CD4-positive, alpha-beta T cell treated with Interleukin-12 subunit alpha and Interleukin-12 subunit beta, for 1 hour (primary cell): ENCODE data around the gene GPBP1L1.
"Not testable (repeated sequence)": the region's sequence is repeated elsewhere in the genome, so short reads cannot be mapped to it uniquely, and the experiment has no call there.

Experiments
- DNase-seq: peaks from one replicate; pipeline ENCODE4 v3.0.0-alpha.2; 2020

The GPBP1L1 gene

DNA sequence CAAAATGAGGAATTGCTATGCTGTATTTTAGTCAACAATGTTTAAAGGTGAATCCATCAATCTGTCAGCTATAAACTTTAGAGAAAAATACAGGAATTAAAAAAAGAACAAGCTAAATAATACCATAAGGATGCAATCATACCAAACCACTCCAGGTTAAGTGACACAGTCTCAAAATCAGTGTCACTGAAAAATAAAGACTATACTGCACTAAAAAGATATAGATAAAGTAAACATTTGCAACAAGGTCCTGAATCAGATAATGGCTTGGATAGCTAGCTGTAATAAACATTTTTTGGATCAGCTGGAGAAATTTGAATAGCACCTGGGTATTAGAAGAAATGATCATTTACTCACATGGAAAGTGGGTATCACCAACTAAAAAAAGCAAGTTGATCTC, 7.8 kb downstream of the GPBP1L1 start:
- DNase-seq, result no peak

GRCh38 chr1:45677751-45678245, 8.5 kb downstream of the GPBP1L1 start:
- no peak for DNase-seq

DNA sequence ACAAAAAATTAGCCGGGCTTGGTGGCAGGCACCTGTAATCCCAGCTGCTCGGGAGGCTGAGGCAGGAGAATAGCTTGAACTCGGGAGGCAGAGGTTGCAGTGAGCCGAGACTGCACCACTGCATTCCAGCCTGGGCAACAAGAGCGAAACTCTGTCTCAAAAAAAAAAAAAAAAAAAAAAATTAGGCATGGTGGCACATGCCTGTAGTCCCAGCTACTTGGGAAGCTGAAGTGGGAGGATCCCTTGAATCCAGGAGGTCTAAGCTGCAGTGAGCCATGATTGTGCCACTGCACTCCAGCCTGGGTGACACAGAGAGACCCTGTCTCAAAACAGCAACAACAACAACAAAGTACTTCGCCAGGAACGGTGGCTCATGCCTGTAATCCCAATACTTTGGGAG, 9.8 kb downstream of the GPBP1L1 start:
- DNase-seq, result not testable (repeated sequence)

- no peak for DNase-seq
Observed at GRCh38 chr1:45674478-45674877, 11.9 kb downstream of the GPBP1L1 start.

GRCh38 chr1:45673956-45674355, 12.4 kb downstream of the GPBP1L1 start:
- no peak for DNase-seq

DNA sequence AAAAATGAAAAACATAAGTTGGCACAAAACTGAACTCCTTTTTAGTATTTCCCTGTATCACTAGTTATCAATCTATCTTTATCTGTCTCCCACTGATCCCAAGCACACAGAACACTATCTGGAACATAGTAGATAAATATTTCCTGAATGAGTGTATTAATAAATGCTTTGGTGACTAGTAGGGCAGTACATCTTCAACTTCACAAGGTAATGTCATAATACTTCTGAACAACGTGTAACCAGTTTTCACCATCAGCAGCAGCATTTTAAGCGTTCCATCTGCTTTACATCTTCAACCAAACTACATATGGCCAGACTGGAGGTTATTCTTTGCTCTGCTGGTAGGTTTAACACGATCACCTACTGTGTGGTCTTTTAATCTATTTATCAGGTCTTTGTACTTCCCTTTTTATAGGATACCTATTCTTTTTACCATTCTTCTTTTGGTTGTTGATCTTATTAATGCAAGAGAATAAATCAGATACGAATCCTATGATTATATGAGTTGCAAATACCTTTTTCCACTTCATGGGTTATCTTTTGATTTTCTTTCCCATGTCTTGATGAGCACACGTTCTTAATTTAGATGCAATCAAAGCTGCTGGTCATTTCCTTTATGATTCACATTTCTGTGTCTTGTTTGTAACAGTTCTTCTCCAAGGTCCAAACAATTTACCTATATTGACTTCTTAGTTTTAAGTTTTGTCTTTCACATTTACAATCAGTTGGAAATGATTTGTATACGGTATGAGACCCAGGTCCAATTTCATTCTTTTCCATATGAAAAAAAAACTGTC, 16.3 kb downstream of the GPBP1L1 start:
- DNase-seq, result no peak

- DNase-seq, result no peak
Observed at GRCh38 chr1:45669379-45669778, 17.0 kb downstream of the GPBP1L1 start.

DNA sequence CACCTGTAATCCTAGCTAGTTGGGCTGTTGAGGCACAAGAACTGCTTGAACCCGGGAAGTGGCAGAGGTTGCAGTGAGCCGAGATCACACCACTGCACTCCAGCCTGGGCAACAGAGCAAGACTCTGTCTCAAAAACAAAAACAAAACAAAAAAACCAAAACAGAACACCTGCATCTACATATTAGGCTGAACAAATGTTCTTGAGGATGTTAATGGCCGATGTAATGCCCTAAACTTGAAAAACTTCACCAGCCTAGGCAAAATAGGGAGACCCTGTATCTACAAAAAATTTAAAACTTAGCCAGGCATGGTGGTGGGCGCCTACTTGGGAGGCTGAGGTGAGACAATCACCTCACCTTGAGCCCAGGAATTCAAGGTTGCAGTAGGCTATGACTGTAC, 17.8 kb downstream of the GPBP1L1 start:
- no peak for DNase-seq

DNA sequence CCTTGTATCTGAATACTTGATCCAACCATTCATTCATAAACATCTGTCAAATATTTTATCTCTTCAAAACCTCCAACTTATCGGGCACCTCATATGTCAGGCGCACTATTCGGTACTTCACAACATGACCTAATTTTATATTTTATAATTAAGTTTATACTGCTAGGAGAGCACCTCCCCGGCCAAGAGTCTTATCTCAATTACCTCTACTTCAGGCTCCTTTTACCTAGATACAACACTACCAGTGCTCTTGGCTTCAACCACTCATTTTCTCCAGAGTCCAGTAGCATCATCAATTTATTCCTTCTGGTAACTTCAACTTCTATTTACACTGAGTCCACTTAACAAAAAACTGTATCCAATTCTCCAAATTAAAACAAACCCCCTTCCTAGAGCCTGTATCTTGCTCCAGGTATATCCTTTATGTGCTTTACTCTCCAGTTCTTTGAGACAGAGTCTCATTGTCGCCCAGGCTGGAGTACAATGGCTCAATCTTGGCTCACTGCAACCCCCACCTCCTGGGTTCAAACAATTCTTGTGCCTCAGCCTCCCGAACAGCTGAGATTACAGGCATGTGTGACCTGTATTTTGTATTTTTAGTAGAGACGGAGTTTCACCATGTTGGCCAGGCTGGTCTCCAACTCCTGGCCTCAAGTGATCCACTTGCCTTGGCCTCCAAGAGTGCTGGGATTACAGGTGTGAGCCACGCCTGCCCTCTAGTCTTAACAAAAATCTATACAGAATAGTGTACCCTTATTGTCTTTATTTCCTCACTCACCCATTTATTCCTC, 18.8 kb downstream of the GPBP1L1 start:
- no peak for DNase-seq

- no peak for DNase-seq
Observed at GRCh38 chr1:45666836-45667235, 19.5 kb downstream of the GPBP1L1 start.

- no peak for DNase-seq
Observed at GRCh38 chr1:45660336-45660735, 26.0 kb downstream of the GPBP1L1 start.

DNA sequence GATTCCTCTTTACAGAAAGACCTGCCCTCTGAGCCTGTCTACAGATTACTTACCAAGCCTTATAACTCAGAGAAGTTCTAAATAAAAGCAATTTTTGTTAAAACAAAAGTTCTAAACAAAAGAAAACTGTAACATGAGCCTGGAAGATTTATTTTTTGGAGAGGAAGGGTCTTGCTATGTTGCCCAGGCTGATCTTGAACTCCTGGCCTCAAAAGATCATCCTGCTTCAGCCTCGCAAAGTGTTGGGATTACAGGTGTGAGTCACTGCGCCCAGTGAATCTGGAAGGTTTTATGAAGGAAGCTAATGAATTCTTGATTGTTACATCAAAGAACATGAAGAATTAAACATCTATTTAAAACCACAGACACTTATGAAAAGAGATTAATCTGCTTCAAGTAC, 27.1 kb downstream of the GPBP1L1 start:
- no peak for DNase-seq

DNA sequence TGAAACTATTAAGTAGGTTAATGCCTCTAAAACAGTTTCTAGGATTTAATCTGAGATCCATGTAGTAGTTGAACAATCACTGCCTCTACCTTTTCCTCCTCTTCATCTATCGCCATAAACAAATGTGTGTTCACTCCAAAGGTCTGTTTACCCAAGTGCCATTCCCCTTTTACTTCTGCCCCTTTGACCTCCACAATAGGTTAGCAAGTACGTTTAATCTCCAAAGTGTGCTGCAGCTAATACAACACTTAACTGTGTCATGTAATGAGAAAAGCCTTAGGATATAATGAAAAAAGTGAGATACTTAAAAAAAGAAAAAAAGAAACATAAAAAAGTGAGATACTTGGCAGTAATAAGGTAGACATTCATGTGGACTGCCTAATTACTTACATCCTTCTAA, 28.2 kb downstream of the GPBP1L1 start:
- no peak for DNase-seq

DNA sequence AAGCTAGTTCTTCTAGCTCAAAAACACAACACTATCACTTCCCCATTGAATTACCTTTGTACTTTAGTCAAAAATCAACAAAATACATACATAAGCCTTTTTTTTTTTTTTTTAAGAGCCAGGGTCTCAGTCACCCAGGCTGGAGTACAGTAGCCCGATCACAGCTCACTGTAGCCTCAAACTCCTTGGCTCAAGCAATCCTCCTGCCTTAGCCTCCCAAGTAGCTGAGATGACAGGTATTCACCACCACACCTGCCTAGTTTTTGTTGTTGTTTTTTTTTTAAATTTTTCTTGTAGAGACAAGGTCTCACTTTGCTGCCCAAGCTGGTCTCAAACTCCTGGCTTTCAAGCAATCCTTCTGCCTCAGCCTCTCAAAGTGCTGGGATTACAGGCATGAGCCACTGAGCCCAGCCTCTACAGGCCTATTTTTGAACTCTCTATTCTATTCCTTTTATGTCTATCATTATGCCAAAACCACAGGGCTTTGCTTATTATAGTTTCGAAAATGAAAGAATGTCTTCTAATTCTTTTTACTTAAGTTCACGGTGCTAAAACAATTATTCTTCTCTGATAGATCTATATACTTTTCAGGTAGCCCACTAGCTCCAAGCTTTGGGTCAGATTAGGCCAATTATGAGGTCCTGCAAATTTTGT, 29.6 kb downstream of the GPBP1L1 start:
- no peak for DNase-seq

- no peak for DNase-seq
Observed at GRCh38 chr1:45654540-45655280, 31.6 kb downstream of the GPBP1L1 start.

- DNase-seq, result no peak
Observed at GRCh38 chr1:45647248-45648021, 38.9 kb downstream of the GPBP1L1 start.

DNA sequence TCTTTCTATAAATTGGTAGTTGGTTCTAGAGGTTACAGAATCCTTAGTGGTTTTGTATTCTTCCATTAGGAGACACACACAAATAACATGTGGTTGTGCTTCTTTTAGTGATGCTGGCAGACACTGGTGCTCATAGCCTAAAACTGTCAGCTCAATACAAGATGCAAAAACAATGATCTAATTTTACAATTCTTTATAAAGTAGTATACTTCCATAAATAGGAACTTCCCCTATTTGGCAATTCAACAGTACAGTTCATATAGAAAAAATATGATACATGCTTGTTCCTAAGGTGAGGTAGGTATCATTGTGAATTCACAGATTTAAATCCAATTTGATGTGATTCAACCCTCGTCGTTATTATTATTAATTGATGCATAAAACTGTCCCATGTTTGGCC, 41.7 kb downstream of the GPBP1L1 start:
- no peak for DNase-seq

- no peak for DNase-seq
Observed at GRCh38 chr1:45643978-45644377, 42.4 kb downstream of the GPBP1L1 start.

- no peak for DNase-seq
Observed at GRCh38 chr1:45643321-45643720, 43.0 kb downstream of the GPBP1L1 start.

- no peak for DNase-seq
Observed at GRCh38 chr1:45640293-45640692, 46.0 kb downstream of the GPBP1L1 start.

DNA sequence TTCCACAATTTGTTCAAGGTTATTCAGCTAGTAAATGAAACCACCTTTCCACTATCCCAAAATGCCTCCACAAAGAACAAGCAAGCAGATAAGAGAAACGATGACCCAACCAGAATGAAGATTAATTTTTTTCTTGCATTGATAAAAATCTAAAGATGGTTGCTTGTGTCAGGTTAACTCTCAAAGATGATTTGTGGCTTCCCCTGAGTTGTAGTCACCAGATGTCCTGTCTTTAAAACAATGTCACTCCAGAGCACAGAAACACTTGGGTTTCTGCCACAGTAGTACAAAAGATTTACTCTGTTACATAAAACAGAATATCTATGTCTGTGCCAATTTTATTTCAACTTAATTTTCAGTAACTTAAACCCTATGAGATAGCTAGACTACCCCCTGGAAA, 51.1 kb downstream of the GPBP1L1 start:
- DNase-seq, result no peak

DNA sequence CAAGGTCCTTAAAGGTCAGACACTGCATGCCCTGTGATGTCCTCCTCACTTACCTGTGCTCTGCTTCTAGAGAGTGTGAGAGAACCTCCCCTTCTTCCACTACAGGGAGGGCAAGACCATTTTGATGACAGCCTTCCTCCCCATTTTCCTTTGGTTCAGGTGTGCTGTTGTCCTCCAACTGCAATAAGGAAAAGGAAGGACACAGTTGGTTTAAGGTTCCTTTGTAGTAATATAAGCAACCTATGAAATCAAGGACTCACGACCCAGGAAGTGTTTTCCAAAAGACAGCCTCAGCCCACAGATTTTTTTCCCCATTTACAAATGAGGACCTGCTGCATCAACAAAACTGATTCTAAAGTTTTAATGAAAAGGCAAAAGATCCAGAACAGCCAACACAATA, 55.9 kb downstream of the GPBP1L1 start:
- no peak for DNase-seq
